Naive B cell (primary cell): ENCODE measurements around the gene RRN3. TPM values are rescaled to one million over a fixed set of nuclear protein-coding genes. Genes with fewer than 3 reads are reported as not detected.
"Not testable (repeated sequence)": the region's sequence is repeated elsewhere in the genome, so short reads cannot be mapped to it uniquely, and the experiment has no call there.

ENCODE experiments used
- ATAC-seq, 2 donors: fragments of 150-1000 bp; cut with Tn5 transposase; 2 replicates each; pipeline ENCODE4 v1.10.0; 2021; ENCODE audit warnings: low read depth in 2 of 2, mild to moderate bottlenecking in 2 of 2, moderate library complexity in 2 of 2
- DNase-seq: peaks from one replicate; pipeline ENCODE4 v3.0.0; 2022
- H3K27ac Mint-ChIP-seq, 6 donors: one replicate each; pipeline ENCODE4 v1.8.0; 2020 to 2022; ENCODE audit warnings: mild to moderate bottlenecking in 6 of 6, mixed read lengths in 6 of 6, moderate library complexity in 5 of 6, inconsistent platforms in 2 of 6
- H3K27me3 Mint-ChIP-seq, 3 donors: one replicate each; pipeline ENCODE4 v1.8.0; 2021 to 2022; ENCODE audit warnings: mixed read lengths in 3 of 3, mild to moderate bottlenecking in 1 of 3
- H3K36me3 Mint-ChIP-seq, 2 donors: one replicate each; pipeline ENCODE4 v1.8.0; 2020 to 2022; ENCODE audit warnings: mixed read lengths in 2 of 2, inconsistent platforms in 1 of 2, mild to moderate bottlenecking in 1 of 2
- H3K4me1 Mint-ChIP-seq, 3 donors: one replicate each; pipeline ENCODE4 v1.8.0; 2020 to 2022; ENCODE audit warnings: mixed read lengths in 3 of 3, inconsistent platforms in 1 of 3, mild to moderate bottlenecking in 1 of 3, moderate library complexity in 1 of 3
- H3K4me3 Mint-ChIP-seq, 8 donors: one replicate each; pipeline ENCODE4 v1.8.0; 2020 to 2022; ENCODE audit warnings: mild to moderate bottlenecking in 8 of 8, mixed read lengths in 8 of 8, moderate library complexity in 8 of 8, inconsistent platforms in 2 of 8
- H3K9me3 Mint-ChIP-seq, 7 donors: one replicate each; pipeline ENCODE4 v1.8.0; 2020 to 2022; ENCODE audit warnings: mixed read lengths in 7 of 7, mild to moderate bottlenecking in 5 of 7, inconsistent platforms in 2 of 7, moderate library complexity in 1 of 7
- polyA plus RNA-seq, 6 donors: library from polyadenylated mRNA; unstranded; fragments of 300-500 nt; fragmentation: Illumina TruSeq; gene quantifications; one replicate each; pipeline ENCODE4 v1.2.3, GENCODE V29; 2021; ENCODE audit warnings: low read depth in 6 of 6

Gene RRN3
- polyA plus RNA-seq, 6 donors from 2014 or later, result 10.9 to 23.7 (median 18.5) TPM

DNA sequence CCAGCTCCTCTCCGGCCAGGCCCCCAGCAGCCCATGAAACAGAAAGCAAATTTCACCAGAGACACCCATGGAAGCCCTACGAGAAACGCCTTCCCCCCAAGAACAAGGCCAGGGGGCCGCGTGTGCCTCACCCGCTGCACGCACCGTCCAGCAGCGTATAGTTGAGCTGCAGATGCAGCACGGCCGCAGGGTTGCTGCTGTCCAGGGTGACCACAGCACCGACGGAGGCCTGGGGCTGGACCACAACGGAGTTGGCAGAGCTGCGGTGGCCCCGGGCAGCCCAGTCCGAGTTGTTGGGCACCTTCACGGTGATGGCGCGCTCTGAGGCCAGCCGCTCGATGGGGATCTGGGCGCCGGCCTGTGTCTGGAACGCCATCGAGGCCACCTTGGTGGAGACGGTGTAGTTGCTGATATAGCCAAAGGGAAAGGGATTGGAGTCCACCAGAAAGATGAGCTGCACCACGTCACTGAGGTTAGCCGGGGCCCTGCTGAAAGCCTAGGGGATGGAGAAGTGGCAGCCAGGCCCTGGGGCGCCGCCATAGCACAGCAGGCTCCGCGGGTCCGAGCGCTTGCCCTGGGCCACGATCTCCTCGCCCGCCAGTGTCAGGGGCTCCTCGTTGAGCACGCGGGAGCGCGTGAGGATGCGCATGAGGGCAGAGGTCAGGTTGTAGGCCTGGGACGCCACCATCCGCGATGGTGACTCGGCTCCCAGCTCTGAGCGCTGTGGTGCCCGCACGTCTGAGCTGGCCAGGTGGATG, 37.0 kb upstream of the RRN3 start:
- H3K9me3 Mint-ChIP-seq, H3K4me1 Mint-ChIP-seq, H3K36me3 Mint-ChIP-seq, H3K4me3 Mint-ChIP-seq, ATAC-seq, DNase-seq, H3K27ac Mint-ChIP-seq, H3K27me3 Mint-ChIP-seq: not testable (repeated sequence)

DNA sequence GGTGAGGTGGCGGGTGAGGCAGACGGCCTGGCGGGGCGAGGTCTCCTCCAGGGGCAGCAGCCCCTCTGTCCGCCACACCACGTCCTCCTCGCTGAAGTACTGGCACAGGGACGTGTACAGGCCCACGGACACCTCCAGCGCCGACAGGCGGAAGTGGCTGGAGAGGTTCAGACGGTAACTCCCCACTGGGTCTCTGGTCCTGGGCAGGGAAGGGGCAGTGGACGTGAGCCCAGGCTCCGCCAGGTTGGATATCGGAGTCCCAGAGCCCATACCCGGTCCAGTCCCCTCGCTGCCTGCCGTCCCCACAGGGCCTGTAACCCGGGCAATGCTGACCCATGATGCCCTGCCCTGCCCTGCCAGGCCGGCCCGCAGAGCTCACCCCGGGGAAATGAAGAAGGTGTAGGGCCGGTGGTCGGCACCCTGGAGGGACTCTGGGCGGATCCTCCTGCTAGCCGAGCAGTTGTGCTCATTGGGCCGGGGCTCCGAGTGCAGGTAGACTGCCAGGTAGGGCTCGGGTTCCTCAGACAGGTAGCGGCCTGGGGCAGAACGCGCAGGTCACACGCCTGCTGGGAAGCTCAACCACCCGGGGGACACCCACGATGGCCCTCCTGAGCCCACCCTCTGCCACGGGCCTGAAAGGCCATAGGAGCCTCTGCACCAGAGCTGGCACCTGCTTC, 36.3 kb upstream of the RRN3 start:
- not testable (repeated sequence) for ATAC-seq, H3K9me3 Mint-ChIP-seq, DNase-seq, H3K36me3 Mint-ChIP-seq, H3K27ac Mint-ChIP-seq, H3K4me3 Mint-ChIP-seq, H3K4me1 Mint-ChIP-seq, H3K27me3 Mint-ChIP-seq

DNA sequence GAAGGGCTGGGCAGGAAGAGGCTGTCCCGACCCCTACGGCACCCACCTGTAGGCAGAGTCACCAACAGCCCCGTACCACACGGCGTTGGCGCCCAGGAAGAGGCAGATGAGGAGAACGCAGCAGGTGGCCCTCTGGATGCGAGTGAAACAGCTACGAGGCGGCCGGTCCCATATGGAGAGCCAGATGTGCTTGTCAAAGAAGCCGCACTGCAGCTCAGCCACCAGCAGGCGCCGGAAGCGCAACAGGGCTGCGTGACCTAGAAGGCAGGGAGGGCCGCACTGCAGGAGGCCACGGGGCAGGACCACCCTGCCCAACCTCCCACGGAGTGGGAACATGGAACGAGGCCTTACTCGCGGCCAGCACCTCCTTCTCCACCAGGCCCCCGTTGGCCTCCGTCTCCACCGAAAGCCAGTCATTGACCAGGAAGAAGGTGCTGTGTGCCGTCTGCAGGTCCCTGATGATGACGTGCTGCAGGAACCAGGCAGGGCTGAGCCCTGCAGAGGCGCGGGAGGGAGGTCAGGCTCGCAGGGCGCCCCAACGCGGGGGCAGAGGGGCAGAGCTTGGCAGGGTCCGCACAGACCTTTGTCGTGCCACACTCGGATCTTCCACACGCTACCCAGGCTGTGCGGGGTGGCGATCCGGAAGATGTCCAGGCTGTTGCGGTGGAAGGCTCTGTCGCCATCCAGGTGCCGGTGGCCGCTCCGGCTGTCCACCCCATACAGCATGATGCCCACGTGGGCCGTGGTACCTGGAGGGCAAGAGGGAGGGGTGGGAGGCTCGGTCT, 33.8 kb upstream of the RRN3 start:
- not testable (repeated sequence) for H3K9me3 Mint-ChIP-seq, H3K4me3 Mint-ChIP-seq, DNase-seq, ATAC-seq, H3K36me3 Mint-ChIP-seq, H3K27me3 Mint-ChIP-seq, H3K27ac Mint-ChIP-seq, H3K4me1 Mint-ChIP-seq

DNA sequence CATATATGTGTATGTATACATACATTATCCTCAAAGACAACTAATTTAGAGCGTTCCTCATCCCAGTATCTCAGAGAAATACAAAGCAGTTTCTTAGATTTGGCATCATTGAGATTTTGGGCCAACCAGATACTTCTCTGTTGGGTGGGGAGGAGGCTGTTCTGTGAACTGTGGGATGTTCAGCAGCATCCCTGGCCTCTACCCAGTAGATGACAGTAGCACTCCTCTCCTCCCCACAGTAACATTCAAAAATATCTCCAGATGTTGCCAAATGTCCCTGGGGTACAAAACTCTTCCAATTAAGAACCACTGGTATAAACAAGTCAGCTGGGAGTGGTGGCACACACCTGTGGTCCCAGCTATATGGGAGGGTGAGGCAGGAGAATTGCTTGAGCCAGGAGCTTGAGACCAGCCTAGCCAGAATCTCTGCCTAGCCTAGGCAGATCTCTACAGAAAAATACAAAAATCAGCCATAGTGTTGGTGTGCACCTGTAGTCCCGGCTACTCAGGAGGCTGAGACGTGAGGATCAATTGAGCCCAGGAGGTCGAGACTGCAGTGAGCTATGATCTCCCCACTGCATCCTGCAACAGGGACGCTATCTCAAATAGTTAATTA, 6.4 kb upstream of the RRN3 start:
- H3K36me3 Mint-ChIP-seq, H3K9me3 Mint-ChIP-seq, ATAC-seq, DNase-seq, H3K27me3 Mint-ChIP-seq, H3K4me1 Mint-ChIP-seq: not testable (repeated sequence)
- peak overlapping the region in 1 of 8 donors; percentile 9 for H3K4me3 Mint-ChIP-seq
- peak overlapping the region in 1 of 6 donors; percentile 56 for H3K27ac Mint-ChIP-seq

DNA sequence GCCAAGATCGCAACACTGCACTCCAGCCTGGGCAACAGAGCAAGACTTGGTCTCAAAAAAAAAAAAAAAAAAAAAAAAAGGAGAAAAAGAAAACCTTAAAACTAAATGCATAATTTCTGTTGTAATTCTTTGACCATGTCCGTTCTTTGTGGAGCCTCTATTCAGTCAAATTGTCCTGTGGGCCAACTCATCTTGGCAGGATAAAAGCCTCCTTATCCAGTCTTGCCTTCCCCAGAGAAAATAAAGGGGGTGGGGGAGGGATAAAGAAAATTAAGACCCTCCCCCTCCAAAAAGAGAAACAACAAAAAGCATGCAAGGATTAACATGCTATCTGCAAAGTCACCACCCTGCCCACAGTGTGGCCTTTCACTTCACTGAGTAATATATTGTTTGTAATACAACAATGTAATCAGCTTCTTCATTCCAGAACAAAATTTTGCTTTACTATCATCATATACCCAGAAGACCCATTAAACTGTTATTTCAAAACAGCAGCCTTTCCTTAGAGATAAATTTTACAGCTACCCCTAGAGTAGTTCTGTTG, 5.4 kb upstream of the RRN3 start:
- not testable (repeated sequence) for H3K27ac Mint-ChIP-seq, ATAC-seq, H3K9me3 Mint-ChIP-seq, H3K4me3 Mint-ChIP-seq, H3K36me3 Mint-ChIP-seq, H3K4me1 Mint-ChIP-seq, DNase-seq, H3K27me3 Mint-ChIP-seq

DNA sequence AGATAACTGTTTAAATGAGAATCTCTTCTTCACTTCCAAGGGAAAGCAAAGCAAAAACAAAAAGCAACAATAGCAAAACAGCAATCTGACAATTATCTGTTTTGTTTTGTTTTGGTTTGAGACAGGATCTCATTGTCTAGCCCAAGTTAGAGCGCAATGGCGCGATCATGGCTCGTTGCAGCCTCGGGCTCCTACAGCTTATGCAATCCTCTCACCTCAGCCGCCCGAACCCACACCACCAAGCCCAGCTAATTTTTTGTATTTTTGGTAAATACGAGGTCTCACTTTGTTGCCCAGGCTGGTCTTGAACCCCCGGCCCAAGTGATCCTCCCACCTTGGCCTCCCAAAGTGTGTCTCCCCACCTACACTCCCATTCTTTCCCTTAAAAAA, 2.5 kb upstream of the RRN3 start:
- not testable (repeated sequence) for H3K27me3 Mint-ChIP-seq, H3K27ac Mint-ChIP-seq, ATAC-seq, DNase-seq, H3K9me3 Mint-ChIP-seq, H3K36me3 Mint-ChIP-seq
- Mint-ChIP-seq H3K4me1 (peaks cover 16 to 22% (median 20%) of the 10 kb centered on the region in 3 donors), H3K4me3 (peak overlapping the region in 5 of 8 donors; percentile 6 to 57 (median 32))

DNA sequence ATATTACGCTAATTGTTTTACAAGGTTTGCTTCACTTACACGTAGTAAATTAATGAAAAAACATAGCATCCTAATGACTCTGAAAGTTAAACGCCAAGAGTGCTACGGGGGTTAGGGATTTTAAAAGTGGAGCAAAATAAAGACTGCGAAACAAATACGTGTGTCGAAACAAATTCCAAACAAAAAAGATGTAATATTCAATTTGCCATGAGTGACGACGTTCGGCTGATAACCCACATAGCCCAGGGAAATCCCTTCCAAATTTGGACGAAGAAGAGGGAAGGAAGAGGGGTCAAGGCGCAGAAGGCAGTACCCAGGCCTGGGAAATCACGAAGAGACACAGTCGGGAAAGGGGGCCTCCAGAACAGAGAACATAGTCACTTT, 509 bp downstream of the RRN3 start:
- peak overlapping the region; percentile 95 to 99 (median 98) for H3K4me3 Mint-ChIP-seq
- H3K4me1 Mint-ChIP-seq, result peaks cover 16 to 28% (median 20%) of the 10 kb centered on the region in 3 donors
- not testable (repeated sequence) for H3K27me3 Mint-ChIP-seq, H3K36me3 Mint-ChIP-seq, H3K9me3 Mint-ChIP-seq, ATAC-seq, DNase-seq
- H3K27ac Mint-ChIP-seq, result peak overlapping the region in 5 of 6 donors; percentile 58 to 99 (median 97)

DNA sequence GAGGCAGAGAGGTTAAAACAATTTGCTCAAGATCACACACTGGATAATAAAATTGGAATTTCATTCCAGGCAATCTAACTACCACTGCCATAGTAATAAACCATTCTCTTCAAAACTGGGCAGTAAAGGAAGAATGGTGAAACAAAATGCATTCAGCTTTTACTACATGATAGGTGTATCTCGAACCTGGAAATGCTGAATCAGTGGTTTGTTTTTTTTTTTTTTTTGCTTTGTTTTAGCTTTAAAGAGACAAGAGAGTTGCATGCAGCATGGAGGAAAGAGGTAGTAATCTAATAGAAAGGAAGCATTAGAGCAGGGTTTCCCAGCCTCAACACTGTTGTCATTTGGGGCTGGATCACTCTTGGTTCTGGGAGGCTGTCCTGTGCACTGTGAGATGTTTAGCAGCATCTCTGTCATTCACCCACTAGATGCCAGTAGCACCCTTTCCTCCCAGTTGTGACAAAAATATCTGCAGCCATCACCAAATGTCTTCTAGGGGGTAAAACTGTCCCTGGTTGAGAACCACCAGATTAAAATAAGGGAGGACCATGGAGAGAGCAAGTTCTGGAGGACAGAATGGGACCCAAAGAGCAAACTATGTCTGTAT, 3.3 kb downstream of the RRN3 start:
- H3K27me3 Mint-ChIP-seq, H3K9me3 Mint-ChIP-seq, H3K36me3 Mint-ChIP-seq, ATAC-seq, DNase-seq: not testable (repeated sequence)
- H3K4me3 Mint-ChIP-seq, result peak overlapping the region in 1 of 8 donors; percentile 74
- H3K4me1 Mint-ChIP-seq, result peaks cover 16 to 28% (median 20%) of the 10 kb centered on the region in 3 donors
- H3K27ac Mint-ChIP-seq, result peak overlapping the region in 2 of 6 donors; percentile 47 to 67

DNA sequence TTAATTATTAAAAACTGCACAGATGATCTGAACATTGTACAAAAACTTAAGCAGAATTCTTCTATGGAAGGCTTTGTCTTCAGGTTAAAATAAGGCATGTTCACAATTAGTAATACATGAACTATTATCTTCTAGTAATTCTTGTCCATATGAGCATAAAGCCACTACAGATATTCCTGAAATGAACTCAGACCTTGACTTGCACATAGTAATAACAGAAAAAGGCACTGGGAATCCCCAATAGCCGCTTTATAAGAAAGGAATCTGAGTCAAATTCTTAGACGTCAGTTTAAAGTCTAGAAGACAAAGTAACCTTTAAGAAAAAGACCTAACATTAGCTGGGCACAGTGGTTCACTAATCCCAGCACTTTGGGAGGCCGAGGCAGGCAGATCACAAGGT, 11.3 kb downstream of the RRN3 start:
- H3K4me3 Mint-ChIP-seq, ATAC-seq, H3K27ac Mint-ChIP-seq, H3K9me3 Mint-ChIP-seq, DNase-seq, H3K27me3 Mint-ChIP-seq, H3K4me1 Mint-ChIP-seq: not testable (repeated sequence)
- peaks cover 0 to 12% of the 10 kb centered on the region in 2 donors for H3K36me3 Mint-ChIP-seq

DNA sequence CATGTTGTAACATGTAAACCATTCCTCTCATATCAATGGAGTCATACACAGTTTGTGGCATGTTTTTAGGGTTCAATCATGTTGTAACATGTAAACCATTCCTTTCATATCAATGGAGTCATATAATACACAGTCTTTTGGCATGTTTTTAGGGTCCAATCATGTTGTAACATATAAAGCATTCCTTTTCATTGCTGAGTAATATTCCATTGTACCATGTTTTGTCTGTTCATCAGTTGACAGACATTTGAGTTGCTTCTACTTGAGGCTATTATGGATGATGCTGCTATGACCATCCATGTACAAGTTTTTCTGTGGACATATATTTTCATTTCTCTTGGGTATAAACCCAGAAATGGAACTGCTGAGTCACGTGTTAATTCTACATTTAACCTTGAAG, 13.2 kb downstream of the RRN3 start:
- DNase-seq, ATAC-seq, H3K27ac Mint-ChIP-seq, H3K9me3 Mint-ChIP-seq, H3K4me3 Mint-ChIP-seq, H3K4me1 Mint-ChIP-seq, H3K27me3 Mint-ChIP-seq: not testable (repeated sequence)
- H3K36me3 Mint-ChIP-seq, result peaks cover 7 to 17% of the 10 kb centered on the region in 2 donors

DNA sequence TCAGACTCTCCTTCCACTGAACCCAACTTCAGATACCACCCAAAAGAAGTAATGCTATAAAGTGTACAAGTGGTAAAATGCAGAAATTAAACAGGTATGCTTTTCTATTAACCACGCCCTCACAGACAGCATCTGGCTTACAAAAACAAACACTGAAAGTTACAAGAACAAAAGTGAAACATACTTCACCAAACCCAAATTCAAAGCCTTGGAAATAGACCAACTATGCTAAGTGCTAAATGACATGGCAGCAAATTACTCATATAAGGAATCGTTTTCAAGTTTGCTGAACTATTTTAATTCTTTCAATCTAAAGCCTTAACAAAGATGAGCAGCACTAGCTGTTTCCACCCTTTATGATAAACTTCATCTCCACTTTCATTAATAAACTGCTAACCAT, 17.9 kb downstream of the RRN3 start:
- not testable (repeated sequence) for H3K4me1 Mint-ChIP-seq, DNase-seq, H3K27me3 Mint-ChIP-seq, H3K9me3 Mint-ChIP-seq, ATAC-seq
- H3K36me3 Mint-ChIP-seq, result peaks cover 21 to 31% of the 10 kb centered on the region in 2 donors
- peak overlapping the region in 1 of 8 donors; percentile 66 for H3K4me3 Mint-ChIP-seq
- H3K27ac Mint-ChIP-seq, result peak overlapping the region in 2 of 6 donors; percentile 26 to 59

DNA sequence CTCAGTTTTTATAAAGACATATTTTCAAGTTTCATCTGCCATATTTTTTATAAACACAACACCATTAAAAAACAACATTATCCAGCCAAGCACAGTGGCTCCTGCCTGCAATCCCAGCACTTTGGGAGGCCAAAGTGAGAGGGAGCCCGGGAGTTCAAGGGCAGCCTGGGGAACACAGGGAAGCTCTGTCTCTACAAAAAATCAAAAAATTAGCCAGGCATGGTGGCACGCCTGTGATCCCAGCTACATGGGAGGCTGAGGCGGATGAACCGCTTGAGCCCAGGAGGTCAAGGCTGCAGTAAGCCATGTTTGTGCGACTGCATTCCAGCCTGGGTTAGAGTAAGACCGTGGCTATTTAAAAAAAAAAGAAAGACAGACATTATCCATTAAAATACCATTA, 21.0 kb downstream of the RRN3 start:
- no peak for DNase-seq
- no peaks in the 10 kb centered on the region for H3K27me3 Mint-ChIP-seq
- H3K9me3 Mint-ChIP-seq, result no peaks in the 10 kb centered on the region
- H3K36me3 Mint-ChIP-seq, result peaks cover 19 to 21% of the 10 kb centered on the region in 2 donors
- peaks cover 3 to 7% (median 5%) of the 10 kb centered on the region in 3 donors for H3K4me1 Mint-ChIP-seq
- H3K27ac Mint-ChIP-seq, result no peak overlapping the region
- no peak overlapping the region for H3K4me3 Mint-ChIP-seq
- no peak for ATAC-seq
